Upper lobe of right lung (tissue), 1 donor: Measurements from ENCODE around the gene ATF6B. TPM values are rescaled to one million over a fixed set of nuclear protein-coding genes. Genes with fewer than 3 reads are reported as not detected.

Experiments
- ATAC-seq: fragments of 200-7000 bp; cut with Tn5 transposase; one replicate; pipeline ENCODE4 v1.9.1; 2020; ENCODE audit warnings: mild to moderate bottlenecking, moderate library complexity
- DNase-seq: peaks from one replicate; pipeline ENCODE4 v3.0.0-alpha.2; 2020
- H3K27ac ChIP-seq: fragments of 200-600 bp; one replicate; pipeline ENCODE4 v1.8.0; 2022
- H3K27me3 ChIP-seq: fragments of 200-600 bp; one replicate; pipeline ENCODE4 v1.8.0; 2022; ENCODE audit warnings: mild to moderate bottlenecking
- H3K36me3 ChIP-seq: fragments of 200-600 bp; one replicate; pipeline ENCODE4 v1.8.0; 2022
- H3K4me1 ChIP-seq: fragments of 200-600 bp; one replicate; pipeline ENCODE4 v1.8.0; 2022
- H3K4me3 ChIP-seq: fragments of 200-600 bp; one replicate; pipeline ENCODE4 v1.8.0; 2022; ENCODE audit warnings: mild to moderate bottlenecking
- H3K9me3 ChIP-seq: fragments of 200-600 bp; one replicate; pipeline ENCODE4 v1.8.0; 2022
- intact Hi-C: fragments of 100-400 bp; cut with DNase I; formaldehyde crosslinking; loops from one replicate; pipeline ENCODE4 v1.11.0; 2022
- total RNA-seq: library from RNA; stranded (reverse); fragmentation: NEBNext Ultra II Directional; extraction: Animal tissue kit (Norgen Biotek cat#: 25700); gene quantifications from one replicate; pipeline ENCODE4 v1.2.1, GENCODE V29; 2021
- TF ChIP-seq, protein P1 (sequence below): fragments of 200-600 bp; IDR thresholded peaks from one replicate; pipeline ENCODE4 v1.8.0; 2022; ENCODE audit warnings: antibody characterized with exemption
- donor health status: DM: no; HTN: yes; CAD: no; lungs with severe emphysema.

The ATF6B gene
- total RNA-seq, 1 donor from 2014 or later = 78.1 TPM

DNA sequence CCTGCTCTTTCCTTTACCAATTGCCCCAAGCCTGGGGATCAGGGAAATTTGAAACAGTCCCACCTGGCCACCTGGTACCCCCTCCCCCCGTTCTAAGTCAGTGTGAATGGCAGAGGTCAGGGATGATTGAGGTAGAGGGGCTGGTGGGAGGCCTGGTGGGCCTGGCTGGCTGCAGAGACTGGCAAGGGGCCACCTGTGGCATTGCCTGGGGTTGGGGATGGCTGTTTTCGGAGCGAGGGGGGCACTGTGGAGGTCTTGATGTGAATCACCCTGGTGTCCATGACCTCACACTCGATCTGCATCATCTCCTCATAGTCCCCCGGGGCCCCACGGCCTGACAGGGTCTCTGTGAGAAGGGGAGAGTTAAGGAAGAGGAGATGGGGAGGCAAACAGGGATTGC, 12.4 kb downstream of the ATF6B start:
- Histone ChIP-seq H3K36me3 (peaks cover 47% of the 10 kb centered on the region), H3K27ac (no peak overlapping the region), H3K4me3 (no peak overlapping the region), H3K27me3 (no peaks in the 10 kb centered on the region), H3K9me3 (no peaks in the 10 kb centered on the region), H3K4me1 (peaks cover 43% of the 10 kb centered on the region)
- intact Hi-C loops = no loop called here
- no peak for ATAC-seq
- TF ChIP-seq, protein P1, sequence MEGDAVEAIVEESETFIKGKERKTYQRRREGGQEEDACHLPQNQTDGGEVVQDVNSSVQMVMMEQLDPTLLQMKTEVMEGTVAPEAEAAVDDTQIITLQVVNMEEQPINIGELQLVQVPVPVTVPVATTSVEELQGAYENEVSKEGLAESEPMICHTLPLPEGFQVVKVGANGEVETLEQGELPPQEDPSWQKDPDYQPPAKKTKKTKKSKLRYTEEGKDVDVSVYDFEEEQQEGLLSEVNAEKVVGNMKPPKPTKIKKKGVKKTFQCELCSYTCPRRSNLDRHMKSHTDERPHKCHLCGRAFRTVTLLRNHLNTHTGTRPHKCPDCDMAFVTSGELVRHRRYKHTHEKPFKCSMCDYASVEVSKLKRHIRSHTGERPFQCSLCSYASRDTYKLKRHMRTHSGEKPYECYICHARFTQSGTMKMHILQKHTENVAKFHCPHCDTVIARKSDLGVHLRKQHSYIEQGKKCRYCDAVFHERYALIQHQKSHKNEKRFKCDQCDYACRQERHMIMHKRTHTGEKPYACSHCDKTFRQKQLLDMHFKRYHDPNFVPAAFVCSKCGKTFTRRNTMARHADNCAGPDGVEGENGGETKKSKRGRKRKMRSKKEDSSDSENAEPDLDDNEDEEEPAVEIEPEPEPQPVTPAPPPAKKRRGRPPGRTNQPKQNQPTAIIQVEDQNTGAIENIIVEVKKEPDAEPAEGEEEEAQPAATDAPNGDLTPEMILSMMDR = no peak
- DNase-seq = no peak

DNA sequence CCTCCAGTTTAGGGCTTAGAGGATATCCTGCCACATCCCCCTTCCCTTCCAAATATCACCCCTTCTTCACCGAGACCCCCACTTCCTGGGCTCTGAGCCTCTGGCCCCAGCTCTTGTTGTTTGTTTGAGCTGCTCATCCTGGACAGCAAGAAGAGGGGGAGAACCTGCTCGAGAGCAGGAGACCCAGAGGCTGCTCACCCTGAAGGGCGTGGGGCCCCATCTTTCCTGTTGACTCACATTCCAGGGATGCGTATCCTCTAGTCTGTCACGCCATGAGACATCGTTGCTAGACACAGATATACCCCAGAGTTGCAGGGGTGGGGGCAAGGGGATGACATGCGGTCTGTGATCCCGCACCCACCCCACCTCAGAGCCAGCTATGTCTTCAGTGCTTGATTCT, 13.2 kb downstream of the ATF6B start:
- no peak for DNase-seq
- no peaks in the 10 kb centered on the region for H3K27me3 ChIP-seq
- H3K27ac ChIP-seq = peak overlapping the region; percentile 77
- H3K4me3 ChIP-seq = no peak overlapping the region
- H3K4me1 ChIP-seq = peaks cover 51% of the 10 kb centered on the region
- H3K9me3 ChIP-seq = no peaks in the 10 kb centered on the region
- peaks cover 38% of the 10 kb centered on the region for H3K36me3 ChIP-seq
- intact Hi-C loops = no loop called here
- TF ChIP-seq, protein P1 = no peak
- no peak for ATAC-seq

DNA sequence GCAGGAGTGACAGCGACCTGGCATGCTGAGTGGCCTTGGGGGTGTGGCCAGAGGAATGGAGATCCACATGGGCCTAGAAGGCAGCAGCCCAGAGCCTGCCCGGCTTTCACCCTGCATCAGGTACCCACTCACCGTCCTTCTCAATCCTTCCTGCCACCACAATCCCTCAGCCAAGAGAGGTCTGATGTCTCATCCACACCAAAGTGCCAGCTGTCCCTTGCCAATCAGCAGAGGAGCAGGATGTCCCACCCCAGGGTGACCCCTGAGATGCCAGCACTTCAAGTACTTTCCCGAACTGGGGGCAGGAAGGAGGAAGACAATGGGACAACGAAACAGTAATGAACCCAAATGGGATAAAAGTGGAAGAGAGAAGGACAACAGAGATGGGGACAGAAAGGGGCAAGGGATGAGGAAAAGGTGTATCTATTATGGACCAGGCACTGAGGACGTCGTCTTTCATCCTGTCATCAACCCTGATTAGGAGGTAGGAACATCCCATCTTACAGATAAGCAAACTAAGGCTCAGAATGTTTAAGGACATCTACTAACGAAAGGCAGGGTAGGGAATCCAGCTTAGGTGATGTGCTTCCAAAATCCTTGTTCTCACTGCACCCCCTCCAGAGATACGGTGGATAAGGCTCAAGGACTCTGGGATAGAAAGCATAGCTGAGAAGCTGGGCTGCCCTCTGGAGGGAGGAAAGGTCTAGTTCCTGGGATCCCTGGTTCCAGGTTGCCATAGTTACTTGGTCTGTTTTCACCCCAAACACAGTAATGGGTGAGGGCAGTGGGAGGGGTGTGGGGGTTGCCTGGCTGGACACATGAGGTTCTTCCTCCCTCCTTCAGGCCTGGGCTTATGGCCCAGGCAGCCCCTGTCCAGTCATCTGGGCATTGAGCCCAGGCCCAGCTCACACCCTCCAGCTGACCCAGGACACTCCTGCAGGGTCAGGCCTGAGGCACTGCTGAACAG, 14.4 kb downstream of the ATF6B start:
- H3K27ac ChIP-seq = peak overlapping the region; percentile 77
- intact Hi-C loops = no loop called here
- no peak overlapping the region for H3K4me3 ChIP-seq
- ATAC-seq (peak; percentile 77), DNase-seq (peak; percentile 79)
- peaks cover 42% of the 10 kb centered on the region for H3K4me1 ChIP-seq
- H3K27me3 ChIP-seq = no peaks in the 10 kb centered on the region
- TF ChIP-seq, protein P1 = peak; percentile 29
- peaks cover 33% of the 10 kb centered on the region for H3K36me3 ChIP-seq
- no peaks in the 10 kb centered on the region for H3K9me3 ChIP-seq

DNA sequence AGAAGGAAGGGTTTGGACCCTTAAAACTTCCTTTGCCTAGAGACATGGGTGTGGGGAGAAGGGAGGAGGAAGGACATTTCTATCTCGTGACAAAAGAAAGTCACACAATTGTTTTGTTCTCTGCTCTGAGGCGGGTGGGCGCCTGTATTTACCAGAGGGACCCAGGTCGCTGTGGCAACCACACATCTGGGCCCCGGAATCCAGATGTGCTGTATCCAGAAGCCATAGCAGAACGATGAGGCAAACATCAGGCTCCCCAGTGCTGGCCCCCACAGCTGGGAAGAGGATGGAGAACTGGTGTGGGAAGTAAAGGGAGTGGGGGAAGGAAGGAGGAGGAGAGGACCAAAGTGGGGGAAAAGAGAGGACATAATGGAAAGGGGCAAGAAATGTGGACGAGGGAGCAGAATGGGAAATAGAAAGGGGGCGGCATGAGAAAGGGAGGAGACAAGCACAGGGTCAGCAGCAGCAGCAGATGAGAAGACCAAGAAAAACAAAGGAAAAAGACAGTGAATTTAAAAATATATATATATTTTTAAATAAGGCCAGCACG, 15.5 kb downstream of the ATF6B start:
- Histone ChIP-seq H3K4me1 (peaks cover 50% of the 10 kb centered on the region), H3K9me3 (no peaks in the 10 kb centered on the region), H3K27ac (peak overlapping the region; percentile 77), H3K27me3 (no peaks in the 10 kb centered on the region), H3K36me3 (peaks cover 21% of the 10 kb centered on the region), H3K4me3 (no peak overlapping the region)
- intact Hi-C loops = no loop called here
- TF ChIP-seq, protein P1 = no peak
- no peak for ATAC-seq
- no peak for DNase-seq

DNA sequence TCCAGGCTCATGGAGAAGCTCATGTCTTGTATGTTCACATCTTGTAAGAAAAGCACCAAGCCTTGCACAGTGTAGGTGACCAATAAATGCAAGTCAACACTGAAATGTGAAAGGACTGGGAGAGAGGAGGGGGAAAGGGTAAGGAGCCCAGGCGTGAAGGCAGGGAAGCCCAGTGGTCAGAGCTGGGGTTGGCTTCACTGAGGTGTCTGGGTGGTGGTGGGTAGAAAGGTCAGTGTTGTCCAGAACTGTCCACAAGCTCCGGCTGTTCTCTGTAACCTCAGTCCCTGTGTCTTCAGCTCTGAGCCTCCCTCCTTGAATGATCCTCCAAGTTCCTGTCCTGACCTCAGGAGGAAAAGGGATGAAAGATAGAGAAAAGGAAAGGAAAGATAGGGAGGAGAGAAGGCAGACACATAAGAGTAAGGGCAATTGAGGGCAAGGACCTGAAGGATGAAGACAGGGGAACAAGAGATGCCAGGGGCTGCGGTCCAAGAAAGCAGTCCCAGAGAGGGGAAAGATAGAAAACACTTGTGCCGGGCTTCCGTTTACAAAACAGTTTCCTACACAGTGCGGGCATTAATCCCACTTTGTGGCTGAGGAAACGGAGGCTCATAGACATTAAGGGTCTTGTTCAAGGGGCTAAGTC, 16.5 kb downstream of the ATF6B start:
- TF ChIP-seq, protein P1 = no peak
- intact Hi-C loops = no loop called here
- peaks cover 58% of the 10 kb centered on the region for H3K4me1 ChIP-seq

More for the DNA sequence above, 16.5 kb downstream of the ATF6B start:
- H3K36me3 ChIP-seq = peaks cover 12% of the 10 kb centered on the region
- H3K27me3 ChIP-seq = no peaks in the 10 kb centered on the region
- no peaks in the 10 kb centered on the region for H3K9me3 ChIP-seq
- H3K27ac ChIP-seq = peak overlapping the region; percentile 77
- H3K4me3 ChIP-seq = no peak overlapping the region
- DNase-seq (no peak), ATAC-seq (no peak)
